NCI-H2081 (cell line): ENCODE data around the gene LLCFC1.

Experiments
- DNase-seq, 2 experiments: peaks; one replicate each; lab custom pipeline; 2025; lab: John Stamatoyannopoulos, UW

Gene LLCFC1

DNA sequence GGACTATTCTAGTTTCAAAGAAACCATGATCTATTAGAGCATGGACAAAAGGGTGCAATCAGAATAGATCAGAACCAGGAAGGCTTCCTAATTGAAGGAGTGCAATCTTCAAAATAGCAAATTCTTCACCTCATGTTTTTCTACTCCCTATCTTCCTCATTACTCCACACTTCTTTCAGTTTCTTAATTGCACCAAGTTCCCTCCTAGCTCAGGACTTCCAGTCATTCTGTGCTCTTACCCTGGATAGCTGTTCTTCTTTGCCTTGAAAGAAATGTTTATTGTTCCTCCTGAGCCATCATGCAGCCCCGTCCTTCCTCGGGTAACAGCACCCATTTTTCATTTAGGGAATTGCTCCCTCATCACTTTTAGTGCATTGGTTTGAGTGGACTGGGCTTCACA is 28.8 kb upstream of the LLCFC1 start:
- no peak for DNase-seq

DNA sequence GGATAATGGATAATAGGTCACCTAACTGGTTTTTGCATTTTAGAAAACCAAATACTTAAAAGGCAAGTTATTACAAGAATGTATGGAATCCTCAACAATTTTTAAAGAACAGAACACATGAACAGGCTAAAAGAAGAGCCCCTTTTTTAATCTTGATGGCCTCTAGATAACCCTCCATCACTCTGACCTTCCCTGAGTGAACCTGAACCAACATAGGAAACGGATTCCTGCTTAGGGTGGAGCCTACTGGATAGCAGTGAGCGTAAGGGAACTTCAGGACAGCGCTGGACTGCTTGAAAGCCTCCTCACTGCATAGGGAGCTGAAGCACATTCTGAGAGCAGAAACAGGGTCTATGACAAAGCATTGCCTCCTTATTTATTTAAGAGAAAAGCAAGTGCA is 26.2 kb upstream of the LLCFC1 start:
- no peak for DNase-seq

DNA sequence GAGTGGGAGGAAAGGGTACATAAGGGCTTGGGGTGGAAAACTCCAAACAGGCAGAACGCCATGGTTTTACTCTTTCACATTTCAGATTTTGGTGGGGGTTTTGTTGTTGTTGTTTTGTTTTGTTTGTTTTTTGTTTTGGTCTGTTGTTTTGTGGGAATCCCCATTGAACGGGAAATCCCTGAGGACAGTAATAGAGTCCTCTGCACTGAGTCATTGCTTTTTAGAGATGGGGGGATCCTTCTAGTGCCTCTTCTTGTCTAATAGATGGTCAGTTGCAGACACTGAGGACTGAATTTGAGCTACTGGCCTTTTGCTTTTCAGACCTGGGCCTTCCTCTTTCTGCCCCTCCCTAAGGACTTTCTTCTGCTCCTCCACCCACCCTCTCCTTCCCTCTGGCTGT is 25.7 kb upstream of the LLCFC1 start:
- DNase-seq = no peak

DNA sequence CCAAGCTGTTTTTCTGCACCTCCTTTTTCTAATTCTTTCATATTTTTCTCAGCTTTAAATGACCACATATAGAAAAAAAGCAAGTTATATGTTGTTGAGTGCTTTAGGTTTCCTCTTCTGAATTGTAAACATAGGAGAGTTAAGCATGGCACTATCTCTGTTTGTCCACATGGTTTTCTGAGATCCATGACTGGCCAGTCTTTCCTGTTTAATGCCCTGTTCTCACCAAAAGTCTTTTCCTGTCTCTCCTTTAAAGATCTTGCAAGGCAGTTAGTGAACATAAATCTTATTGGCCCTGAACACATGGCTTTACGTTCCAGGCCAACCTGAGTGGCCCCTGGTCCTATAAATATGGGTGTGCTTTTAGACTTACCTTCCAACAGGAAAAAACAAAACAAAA is 25.2 kb upstream of the LLCFC1 start:
- no peak for DNase-seq

DNA sequence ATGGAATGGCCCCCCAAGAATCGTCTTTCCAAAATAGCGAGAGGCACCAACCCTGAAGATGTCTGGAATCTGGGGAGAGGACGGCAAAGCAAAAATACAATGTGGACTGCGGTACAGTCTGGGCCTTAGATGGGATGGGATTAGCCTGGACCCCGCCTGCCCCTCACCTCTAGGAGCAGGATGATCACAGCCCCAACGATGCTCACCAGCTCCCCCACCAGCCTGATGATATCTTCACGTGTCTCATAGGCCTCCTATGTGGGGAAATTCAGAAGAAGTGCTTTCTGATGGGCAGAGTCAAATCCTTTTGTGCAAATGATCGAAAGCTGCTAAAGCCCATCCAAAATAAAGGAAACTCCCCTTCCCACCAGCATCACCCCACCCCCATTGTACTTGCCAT is 24.0 kb upstream of the LLCFC1 start:
- no peak for DNase-seq

DNA sequence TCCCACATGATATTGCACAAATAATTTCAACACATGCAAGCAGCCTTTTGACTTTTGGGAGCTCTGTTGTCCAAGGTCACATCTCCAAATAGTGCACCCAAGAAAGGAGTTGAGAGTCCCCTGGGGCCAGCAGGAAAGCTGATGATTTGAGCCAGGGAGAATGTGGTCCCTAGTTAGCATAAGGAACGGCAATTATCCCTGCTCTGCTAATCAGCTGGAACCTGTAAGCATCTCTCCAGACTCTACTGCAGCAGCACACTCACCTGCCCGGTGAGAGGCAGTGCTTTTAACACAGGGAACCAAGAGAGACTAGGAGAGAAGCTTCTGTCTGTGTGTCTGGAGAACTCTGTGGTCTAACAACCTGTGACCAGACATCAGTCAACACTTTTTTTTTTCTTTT is 22.8 kb upstream of the LLCFC1 start:
- no peak for DNase-seq

DNA sequence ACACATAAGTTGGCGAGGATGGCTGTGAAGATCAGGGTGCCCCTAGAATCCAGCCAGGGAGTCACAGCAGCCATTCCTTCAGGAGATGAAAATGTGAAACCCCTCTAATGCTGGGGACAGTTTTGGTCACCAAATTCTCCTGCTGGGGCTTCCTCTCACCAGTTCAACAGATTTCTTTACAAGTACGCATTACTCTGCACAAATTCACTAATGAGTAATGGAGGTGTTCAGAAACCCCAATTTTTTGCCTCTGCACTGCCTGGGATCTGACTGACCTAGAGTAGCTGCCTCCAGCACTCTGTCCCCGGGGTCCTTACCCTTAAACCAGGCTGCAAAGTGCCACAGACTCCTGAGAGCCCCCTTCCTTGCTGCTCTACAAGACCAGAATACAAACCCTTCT is 21.8 kb upstream of the LLCFC1 start:
- no peak for DNase-seq

DNA sequence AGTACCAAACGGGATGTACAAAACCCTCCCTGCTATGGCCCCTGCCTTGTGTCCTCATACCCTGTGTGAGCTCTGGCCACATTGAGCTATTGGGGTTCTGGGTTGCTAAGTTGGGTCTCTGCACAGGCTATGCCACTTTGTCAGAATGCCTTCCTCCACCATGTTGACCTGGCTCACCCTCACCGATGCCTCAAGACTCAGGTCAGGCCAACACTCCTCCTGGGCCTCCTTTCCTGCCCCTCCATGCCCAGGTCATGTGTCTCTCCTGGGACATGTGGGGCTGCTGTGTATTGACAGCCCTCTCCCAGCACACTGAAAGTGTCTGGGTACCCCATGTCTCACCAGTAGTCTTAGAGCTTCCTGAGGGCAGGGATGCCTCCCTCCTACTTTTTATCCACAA is 20.4 kb upstream of the LLCFC1 start:
- no peak for DNase-seq

DNA sequence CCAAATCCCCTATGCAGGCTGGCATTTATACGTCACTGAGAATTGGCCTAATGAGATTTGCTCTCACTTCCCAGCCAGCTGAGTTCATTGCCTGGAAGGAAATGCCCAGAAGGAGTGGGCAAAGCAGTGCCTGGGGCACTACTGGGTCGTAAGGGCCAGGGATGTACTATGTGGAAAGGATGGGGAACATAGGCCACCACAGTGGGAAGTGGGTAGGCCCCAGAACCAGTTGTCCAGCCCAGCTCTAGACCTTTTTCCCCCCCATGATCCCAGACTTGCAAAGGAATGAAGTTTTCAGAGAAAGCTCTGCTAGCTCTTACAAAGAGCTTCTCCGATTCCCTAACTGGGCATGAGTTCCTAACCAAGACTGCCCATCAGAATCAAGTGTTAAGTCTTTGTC is 19.6 kb upstream of the LLCFC1 start:
- DNase-seq = no peak

DNA sequence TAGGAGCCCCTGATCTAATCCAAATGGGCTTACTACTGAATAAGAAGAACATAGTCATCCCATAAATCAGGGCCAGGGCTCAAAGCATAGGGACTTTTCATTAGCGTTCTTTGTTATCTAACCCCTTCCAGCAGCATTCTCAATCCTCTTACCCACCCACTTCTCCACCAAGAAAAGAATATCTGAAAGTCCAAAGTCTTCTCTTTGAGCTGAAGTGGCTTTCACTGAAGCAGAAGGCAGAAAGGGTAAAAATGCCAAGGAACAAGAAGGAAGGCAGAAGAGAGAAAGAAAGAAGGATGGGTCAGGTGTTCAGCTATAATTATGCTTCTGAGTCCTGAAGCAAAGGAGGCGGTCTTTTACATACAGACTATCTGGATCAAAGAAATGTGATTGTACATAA is 15.9 kb upstream of the LLCFC1 start:
- no peak for DNase-seq

DNA sequence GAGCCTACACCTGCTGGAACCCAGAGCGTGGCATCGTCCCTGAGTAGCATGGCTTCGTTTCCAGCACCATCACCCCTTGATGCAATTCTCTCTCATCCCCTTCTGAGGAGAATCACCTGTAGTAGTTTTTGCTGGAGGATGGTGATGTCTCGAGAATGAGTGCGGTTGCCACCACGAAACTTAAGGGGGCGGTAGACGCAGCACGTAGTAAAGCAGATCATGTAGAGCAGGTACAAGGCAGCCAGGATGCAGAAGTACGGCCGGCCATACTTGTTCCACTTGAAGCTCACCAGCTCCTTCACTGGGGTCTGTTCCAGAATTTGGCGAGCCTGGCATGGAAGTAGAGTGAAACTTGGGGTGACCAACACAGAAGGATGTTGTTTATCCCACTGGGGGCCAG is 13.9 kb upstream of the LLCFC1 start:
- DNase-seq = no peak

DNA sequence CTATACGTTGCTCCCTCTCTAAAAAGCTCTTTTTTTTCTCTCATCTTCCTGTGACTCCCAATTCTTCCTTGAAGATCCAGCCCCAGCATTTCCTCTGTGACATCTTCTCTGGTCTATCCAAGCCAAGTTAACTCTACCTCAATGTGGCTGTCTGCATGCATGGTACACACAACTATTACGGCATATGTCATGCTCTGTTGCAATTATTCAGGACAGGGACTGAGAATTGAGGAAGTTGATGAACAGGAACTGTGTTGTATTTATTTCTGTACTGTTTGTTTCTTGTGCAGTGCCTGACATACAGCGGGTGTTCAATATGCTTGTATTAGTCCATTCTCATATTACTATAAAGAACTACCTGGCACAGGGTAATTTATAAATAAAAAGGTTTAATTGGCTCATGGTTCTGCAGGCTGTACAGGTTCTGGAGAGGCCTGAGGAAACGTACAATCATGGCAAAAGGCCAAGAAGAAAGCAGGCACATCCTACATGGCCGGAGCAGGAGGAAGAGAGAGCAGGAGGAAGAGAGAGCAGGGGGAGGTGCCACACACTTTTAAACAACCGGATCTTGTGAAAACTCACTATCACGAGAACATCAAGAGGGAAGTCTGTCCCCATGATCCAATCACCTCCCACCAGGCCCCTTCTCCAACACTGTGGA is 12.1 kb upstream of the LLCFC1 start:
- no peak for DNase-seq

DNA sequence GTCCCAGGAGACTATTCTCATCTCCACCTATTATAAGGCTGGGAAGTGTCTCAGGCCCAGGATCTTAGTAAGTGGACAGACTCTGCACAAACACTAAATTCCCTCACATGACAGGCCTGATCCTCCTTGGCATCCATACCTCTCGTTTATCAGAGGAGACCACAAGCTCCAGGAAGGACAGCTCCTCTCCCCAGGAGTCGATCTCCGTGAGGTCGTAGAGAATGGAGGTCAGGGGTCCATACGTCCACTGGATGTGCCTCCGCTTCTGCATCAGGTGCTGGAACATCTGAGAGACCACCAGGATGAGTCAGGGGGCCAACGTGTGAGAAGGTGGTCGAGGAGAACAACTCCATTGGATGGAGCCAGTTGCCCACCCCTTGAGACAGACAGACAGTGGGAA is 11.3 kb upstream of the LLCFC1 start:
- DNase-seq = no peak

DNA sequence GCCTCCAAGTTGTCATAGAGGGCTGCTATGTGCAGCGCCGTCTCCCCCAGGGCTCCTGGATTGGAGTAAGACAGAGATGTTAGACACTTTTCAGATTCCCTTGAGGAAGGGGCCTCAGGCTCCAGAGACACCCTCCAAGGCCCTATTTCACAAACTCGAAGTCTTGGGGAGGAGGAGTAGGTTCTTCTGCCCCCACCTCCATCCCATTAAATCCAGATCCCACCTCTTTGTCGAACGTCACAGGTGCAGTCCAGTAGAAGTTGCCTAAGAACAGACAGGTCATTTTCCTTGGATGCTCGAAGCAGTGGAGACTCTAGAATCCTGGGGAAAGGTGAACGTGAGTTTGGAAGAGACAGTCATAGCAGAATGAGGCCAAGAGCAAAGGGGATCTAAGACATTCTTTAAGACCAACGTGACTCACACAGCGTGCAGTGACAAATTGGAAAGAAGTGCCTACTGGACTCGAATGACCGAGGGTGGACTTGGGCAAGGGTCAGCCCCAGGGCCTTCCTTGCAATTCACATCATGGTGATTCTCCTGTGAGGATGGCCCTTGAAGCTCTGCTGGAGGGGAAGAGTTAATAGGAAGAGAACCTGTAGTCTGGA is 9.1 kb upstream of the LLCFC1 start:
- DNase-seq = no peak

DNA sequence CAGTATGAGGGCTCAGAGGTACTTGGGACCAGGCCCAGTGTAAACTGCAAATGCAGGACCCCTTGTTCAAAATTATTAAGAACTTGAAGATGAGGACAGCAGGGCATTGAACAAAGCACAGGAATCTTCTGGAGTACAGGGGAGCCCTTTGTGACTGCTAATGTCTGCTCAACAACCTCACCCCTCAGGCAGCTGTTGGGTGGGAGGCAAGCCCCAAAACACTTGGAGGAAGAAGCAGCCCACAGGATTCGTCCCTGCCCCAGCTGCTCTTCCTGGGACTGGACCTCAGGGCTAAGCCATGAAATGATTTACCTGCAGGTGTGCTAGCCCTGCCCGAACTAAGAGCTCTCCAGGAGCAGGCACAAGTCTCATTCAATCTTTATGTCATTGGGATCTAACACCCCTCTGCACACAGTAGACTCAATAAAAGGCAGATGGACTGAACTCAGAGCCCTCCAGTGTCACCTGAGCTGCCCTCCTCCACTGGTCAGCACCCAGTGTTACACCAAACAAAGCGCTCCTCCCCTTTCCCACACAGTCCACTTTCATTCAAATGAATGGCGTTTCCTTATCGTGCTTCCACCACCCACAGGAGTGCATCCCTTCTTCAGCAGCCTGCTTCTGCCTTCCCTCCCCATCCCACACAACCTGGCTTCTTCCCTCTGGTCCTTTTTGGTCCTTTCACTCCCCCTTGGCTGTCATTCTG is 6.7 kb upstream of the LLCFC1 start:
- DNase-seq = no peak

DNA sequence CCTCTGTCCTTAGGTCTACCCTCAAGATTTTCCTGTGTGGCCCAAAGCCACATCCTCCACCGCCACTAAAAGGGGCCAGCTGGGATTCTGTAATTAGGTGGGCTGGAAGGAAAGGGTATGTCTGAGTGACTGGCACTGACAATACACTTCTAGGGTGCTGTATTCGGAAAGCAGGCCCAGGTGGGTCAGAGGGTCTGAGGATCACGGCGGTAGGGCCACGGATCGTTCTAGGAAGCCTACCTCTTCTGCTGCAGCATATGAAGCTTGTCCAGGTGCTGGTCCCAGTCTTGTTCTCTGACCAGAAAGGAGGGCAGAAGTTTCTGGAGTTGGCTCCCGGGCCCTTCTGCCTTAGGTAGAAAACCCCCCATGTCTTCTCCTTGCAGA is 6.2 kb upstream of the LLCFC1 start:
- DNase-seq = no peak

DNA sequence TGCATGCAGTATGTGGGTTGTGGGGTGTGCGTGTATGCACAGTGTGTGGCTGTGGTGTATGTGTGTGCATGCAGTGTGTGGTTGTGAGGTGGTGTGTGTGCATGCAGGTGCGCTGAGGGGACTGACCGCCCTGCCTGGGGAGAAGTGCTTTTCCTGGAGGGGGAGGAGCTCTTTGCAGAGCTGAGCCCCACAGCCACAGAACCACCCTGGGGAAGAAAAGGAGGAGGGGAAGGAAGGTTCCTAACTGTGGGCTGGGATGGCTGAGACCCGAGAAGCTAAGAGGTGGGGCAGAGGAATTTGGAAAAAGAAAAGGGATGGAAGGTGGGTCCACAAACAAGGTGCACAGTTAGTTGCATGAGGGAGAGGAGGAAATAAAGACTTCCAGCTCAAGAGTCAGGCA is 5.7 kb upstream of the LLCFC1 start, which contains the start of gene TRPV5:
TRPV5 (minus strand) TSS at position 123 of the 400 bp plus-strand sequence. CDS start 287 bp downstream, outside the sequence.
- DNase-seq = no peak

DNA sequence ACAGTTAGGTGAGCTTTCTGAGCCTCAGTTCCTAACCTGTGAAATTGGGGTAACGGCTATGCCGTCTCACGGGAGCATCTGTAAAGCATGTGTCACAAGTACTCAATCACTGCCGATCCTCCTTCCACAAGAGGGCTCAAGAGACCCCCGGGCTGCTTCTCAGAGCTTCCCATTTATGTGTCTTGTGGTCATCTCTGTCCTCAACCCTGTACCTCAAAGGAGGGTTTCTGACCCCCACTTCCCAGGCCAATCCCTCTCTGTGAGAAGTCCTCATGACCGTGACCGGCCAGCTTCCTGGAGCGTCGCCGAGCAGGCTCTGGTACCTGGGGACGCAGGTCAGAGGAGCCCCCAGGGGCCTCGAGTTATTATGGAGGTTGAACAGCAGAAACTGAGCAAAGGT is 5.2 kb upstream of the LLCFC1 start:
- DNase-seq = no peak

DNA sequence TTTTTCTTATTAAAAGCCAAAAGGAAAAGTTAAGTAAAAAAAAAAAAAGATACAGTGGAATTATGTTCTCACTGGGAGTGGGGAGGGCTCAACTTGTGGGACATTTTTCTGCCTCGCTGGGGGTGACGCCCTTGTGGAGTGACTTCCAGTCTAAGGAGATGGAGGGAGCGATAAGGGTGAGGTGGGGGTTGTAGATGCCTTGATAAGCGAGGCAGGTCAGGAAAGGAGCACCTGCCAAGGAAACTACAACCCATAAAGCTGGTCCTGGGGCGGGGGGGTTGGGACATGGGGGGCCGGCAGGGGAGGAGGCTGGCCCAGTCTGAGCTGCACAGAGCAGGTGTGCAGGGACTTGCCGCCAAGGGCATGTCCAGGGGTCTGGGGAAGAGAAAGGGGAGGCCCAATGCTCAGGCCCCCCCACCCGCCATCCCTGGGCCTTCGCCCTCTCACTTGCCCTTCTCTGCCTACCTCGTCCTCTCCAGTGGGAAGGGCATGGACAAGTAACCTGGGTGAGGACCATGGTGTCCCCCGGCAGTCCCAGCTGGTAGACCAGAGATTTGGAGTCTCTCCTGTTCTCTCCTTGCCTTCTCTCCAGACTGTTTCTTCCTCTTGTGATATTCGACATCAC is 3.2 kb upstream of the LLCFC1 start:
- DNase-seq = no peak

DNA sequence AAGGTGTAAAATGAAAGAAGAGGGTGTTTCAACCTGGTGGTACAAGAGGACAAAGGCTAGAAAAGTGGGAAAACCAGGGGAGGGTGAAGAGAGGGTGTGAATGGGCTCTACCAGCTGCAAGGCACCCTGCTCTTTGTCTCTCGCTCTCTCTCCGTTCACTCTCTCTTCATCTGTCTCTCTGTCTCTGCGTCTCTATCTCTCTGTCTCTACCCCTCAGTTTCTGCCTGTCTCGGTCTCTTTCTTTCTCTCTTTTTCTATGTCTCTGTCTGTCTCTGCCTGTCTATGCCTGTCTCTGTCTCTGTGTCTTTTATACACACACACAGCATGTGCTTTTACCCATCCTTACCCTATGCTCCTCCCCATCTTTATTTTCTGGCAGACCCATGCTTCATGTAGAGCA is 673 bp upstream of the LLCFC1 start:
- no peak for DNase-seq

DNA sequence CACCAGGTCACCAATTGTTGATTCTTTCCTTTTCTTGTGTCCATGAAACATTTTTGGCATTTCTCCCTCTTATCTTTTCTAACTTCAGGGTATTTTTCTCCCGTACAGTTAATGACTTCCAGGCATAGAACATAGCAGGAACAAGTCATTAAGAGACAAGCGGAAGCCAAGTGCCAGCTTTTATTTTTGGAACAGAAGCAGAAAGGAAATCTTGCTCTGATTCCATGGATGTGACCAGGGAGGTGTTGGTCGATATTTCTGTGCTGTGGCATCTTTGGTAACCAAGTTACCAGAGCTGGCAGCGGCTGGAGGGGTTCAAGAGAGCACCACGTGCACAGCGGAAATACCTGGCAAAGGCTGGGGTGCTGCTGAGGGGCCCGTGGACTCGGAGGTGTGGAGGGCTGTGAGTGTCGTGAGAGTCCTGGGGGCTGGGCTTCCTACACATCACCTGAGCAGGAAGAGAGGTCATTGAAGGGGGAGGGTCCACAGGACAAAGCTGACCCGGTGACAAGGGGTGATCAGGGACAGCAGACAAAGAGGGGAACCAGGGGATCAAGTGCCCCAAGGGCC is 1.8 kb downstream of the LLCFC1 start:
- no peak for DNase-seq

DNA sequence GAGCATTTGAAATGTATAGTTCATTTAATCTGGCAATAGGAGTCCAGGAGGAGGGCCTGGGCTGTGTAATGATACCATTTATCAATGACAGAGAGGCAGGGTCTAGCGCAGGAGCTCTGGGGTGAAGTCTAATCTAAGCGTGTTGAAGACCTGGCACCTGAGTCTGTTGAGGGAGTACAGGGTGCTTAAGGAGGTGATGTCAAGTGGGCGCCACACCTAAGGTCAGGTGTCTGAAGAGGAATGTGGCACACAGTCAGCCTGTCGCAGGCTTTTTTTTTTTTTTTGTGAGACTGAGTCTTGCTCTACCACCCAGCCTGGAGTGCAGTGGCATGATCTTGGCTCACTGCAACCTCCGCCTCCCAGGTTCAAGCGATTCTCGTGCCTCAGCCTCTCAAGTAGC is 2.3 kb downstream of the LLCFC1 start:
- no peak for DNase-seq

DNA sequence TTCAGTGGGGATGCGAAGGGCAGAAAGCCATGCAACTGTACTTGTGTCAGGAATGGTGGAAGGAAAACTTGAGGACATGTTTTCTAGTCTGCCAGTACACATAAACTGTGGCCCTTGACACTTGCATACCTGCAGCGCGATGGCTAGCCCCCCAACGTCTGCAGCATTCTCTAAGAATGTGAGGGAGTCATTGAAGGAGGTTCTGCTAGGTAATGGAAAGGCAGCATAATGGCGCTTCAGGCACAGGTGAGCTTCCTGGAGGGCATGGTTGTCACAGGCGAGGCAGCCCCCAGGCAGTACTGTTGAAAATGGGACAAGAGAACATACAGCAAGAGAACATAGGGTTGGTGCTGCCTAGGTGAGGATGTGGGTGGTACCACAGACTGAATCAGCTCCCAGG is 3.5 kb downstream of the LLCFC1 start:
- DNase-seq = no peak
